Transverse colon (tissue), 4 donors: ENCODE results near the gene LYG2. TPM values are rescaled to one million over a fixed set of nuclear protein-coding genes. Genes with fewer than 3 reads are reported as not detected.

Experiments used
- DNase-seq: peaks from one replicate; pipeline ENCODE4 v3.0.0-alpha.2; 2019
- H3K27ac ChIP-seq, 4 donors: fragments of 200-600 bp; sonication (generic); 2 replicates each; pipeline ENCODE4 v1.5.1; 2016 to 2018; ENCODE audit warnings: inconsistent platforms in 4 of 4
- H3K27me3 ChIP-seq: fragments of 200-600 bp; sonication (generic); 2 replicates; pipeline ENCODE4 v1.5.1; 2017; ENCODE audit warnings: inconsistent platforms
- H3K36me3 ChIP-seq, 4 donors: fragments of 200-600 bp; sonication (generic); 2 replicates each; pipeline ENCODE4 v1.5.1; 2017 to 2019; ENCODE audit warnings: inconsistent platforms in 4 of 4
- H3K4me1 ChIP-seq, 4 donors: fragments of 200-600 bp; sonication (generic); 2 replicates each; pipeline ENCODE4 v1.5.1; 2017 to 2020; ENCODE audit warnings: inconsistent platforms in 4 of 4
- H3K4me3 ChIP-seq, 4 donors: fragments of 200-600 bp; sonication (generic); 1 replicate in 1 of 4; 2 replicates in 3 of 4; pipeline versions ENCODE4 v1.5.1 to v1.6.1; 2017 to 2019; ENCODE audit warnings: inconsistent platforms in 4 of 4
- H3K9me3 ChIP-seq, 2 donors: fragments of 200-600 bp; sonication (generic); 2 replicates each; pipeline ENCODE4 v1.5.1; 2017 to 2019; ENCODE audit warnings: inconsistent platforms in 2 of 2
- EP300 ChIP-seq: sonication (generic); formaldehyde crosslinking; IDR thresholded peaks from one replicate; pipeline ENCODE4 v1.6.1; 2017; ENCODE audit warnings: antibody characterized with exemption, low read depth
- POLR2A ChIP-seq: fragments of 450-650 bp; IDR thresholded peaks from one replicate; pipeline ENCODE4 v1.6.1; 2016; ENCODE audit warnings: antibody characterized with exemption, mild to moderate bottlenecking, moderate library complexity
- POLR2AphosphoS5 ChIP-seq, 3 donors: sonication (generic); formaldehyde crosslinking; IDR thresholded peaks; one replicate each; pipeline ENCODE4 v1.6.1; 2016; ENCODE audit warnings: antibody characterized with exemption in 3 of 3
- WGBS, 2 donors: methylation state at CpG; one replicate each; pipeline ENCODE4 v1.1.5; 2018; ENCODE audit warnings: low coverage in 1 of 2; 5-methylcytosine and 5-hydroxymethylcytosine counted together
- in situ Hi-C, 4 donors: fragments of 200-750 bp; cut with MboI; loops; one replicate each; pipeline versions ENCODE4 v1.15.0 to v1.15.1; 2017; ENCODE audit warnings: low sequenced_read_pairs in 3 of 4, low pct_ligation_motif_present in 1 of 4, low pct_unique_long_range_greater_than_20kb in 1 of 4
- intact Hi-C: fragments of 100-400 bp; cut with DNase I; formaldehyde crosslinking; loops from one replicate; pipeline ENCODE4 v1.15.1; 2023; ENCODE audit warnings: low total_unique reads
- total RNA-seq, 4 donors: library from RNA; depleted of rRNA; stranded (reverse); fragments of >200 nt; gene quantifications; one replicate each; pipeline ENCODE4 v1.1.0, GENCODE V29; 2016
- TF ChIP-seq, protein P1 (sequence below), 5 experiments: fragments of 200-600 bp in 3 of 5; fragments of 450-650 bp in 2 of 5; sonication (generic) in 3 of 5; IDR thresholded peaks; 1 replicate in 2 of 5; 2 replicates in 3 of 5; pipeline ENCODE4 v1.5.1; 2016 to 2017; ENCODE audit warnings: antibody characterized with exemption in 5 of 5, inconsistent platforms in 3 of 5, mild to moderate bottlenecking in 2 of 5, moderate library complexity in 1 of 5

The LYG2 gene
- total RNA-seq, 4 donors from 2014 or later: not detected

DNA sequence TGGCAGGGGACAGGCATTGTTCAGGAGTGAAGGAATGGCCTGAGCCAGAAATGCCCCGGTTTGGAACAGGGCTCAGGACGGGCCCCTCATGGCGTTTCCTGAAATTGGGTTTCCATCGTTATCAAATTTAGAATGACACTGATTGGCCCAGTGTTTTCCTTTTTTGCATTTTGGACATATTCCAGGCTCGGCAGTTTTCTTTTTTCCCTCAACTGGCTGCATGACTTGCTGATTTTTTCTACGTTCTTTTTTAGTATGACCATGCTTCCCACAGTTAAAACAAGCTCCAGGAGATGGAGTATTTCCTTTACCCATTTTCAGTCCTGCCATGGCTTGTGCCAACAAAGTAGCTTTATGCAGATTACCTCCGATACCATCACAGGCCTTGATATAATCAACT lies 20.4 kb upstream of the LYG2 start:
- H3K4me3 ChIP-seq: no peak overlapping the region
- no peak for DNase-seq
- in situ Hi-C loops: no loop called here
- TF ChIP-seq POLR2A: no peak
- TF ChIP-seq EP300: no peak
- TF ChIP-seq POLR2AphosphoS5 (IDR thresholded peaks at IDR 0.05): no peak
- TF ChIP-seq, protein P1, sequence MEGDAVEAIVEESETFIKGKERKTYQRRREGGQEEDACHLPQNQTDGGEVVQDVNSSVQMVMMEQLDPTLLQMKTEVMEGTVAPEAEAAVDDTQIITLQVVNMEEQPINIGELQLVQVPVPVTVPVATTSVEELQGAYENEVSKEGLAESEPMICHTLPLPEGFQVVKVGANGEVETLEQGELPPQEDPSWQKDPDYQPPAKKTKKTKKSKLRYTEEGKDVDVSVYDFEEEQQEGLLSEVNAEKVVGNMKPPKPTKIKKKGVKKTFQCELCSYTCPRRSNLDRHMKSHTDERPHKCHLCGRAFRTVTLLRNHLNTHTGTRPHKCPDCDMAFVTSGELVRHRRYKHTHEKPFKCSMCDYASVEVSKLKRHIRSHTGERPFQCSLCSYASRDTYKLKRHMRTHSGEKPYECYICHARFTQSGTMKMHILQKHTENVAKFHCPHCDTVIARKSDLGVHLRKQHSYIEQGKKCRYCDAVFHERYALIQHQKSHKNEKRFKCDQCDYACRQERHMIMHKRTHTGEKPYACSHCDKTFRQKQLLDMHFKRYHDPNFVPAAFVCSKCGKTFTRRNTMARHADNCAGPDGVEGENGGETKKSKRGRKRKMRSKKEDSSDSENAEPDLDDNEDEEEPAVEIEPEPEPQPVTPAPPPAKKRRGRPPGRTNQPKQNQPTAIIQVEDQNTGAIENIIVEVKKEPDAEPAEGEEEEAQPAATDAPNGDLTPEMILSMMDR (IDR thresholded peaks at IDR 0.05): no peak
- peaks cover 0 to 7% of the 10 kb centered on the region in 2 donors for H3K9me3 ChIP-seq
- WGBS, 2 donors: 59 to 85% methylated on average over 3 to 7 of the region's 7 CpGs
- H3K27ac ChIP-seq: no peak overlapping the region
- intact Hi-C loops: loop anchor here (1.0 kb wide), 1 partner anchor 18 kb away; no protein-coding TSS in a partner anchor
- H3K4me1 ChIP-seq: no peaks in the 10 kb centered on the region
- H3K27me3 ChIP-seq: no peaks in the 10 kb centered on the region
- no peaks in the 10 kb centered on the region for H3K36me3 ChIP-seq

DNA sequence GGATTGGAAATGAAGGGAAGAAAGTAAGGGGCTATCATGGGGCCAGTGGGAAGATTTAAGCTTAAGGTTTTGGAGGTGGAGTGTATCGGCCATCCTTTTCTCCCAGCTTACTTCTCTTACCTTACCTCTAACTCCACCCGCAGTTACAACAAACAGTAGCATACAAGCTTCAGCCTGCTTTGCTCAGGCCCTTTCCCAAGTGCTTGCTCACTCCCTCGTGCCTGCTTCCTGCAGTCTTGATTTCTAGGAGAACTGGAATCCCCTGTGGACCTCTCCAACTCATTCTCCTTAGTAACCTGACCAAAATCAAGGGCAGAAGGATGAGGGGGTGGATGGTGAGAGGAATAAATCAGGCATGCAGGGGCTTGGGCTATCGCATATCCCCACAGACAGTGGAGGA lies 5.8 kb upstream of the LYG2 start:
- in situ Hi-C loops (no loop called here), intact Hi-C loops (no loop called here)
- TF ChIP-seq POLR2A (no peak), POLR2AphosphoS5 (IDR thresholded peaks at IDR 0.05) (no peak), EP300 (no peak)
- TF ChIP-seq, protein P1 (IDR thresholded peaks at IDR 0.05): no peak
- Histone ChIP-seq H3K4me3 (no peak overlapping the region), H3K9me3 (no peaks in the 10 kb centered on the region), H3K27me3 (no peaks in the 10 kb centered on the region), H3K27ac (no peak overlapping the region), H3K4me1 (no peaks in the 10 kb centered on the region), H3K36me3 (no peaks in the 10 kb centered on the region)
- 74 to 87% methylated on average over 3 to 4 of the region's 4 CpGs for WGBS, 2 donors
- no peak for DNase-seq

DNA sequence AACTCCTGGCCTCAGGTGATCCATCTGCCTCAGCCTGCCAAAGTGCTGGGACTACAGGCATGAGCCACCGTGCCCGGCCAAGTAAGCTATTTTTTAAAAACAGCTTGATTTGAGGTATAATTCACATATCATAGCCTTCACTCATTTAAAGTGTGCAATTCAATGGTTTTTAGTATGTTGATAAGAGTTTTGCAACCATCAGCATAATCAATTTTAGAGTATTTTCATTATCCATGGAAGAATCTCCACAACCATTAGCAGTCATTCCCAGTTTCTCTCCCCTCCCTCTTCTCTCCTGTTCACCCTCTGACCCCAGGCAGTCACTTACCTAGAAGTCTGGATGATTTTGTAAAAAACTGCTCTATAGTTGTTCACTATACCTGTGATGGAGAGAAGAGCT lies 4.7 kb upstream of the LYG2 start:
- H3K27ac ChIP-seq: no peak overlapping the region
- H3K4me1 ChIP-seq: no peaks in the 10 kb centered on the region
- 96% methylated on average over 2 of the region's 2 CpGs; no CpG with 5 or more reads in 1 of the 2 donors for WGBS, 2 donors
- DNase-seq: no peak
- intact Hi-C loops: no loop called here
- H3K27me3 ChIP-seq: no peaks in the 10 kb centered on the region
- no peak overlapping the region for H3K4me3 ChIP-seq
- in situ Hi-C loops: no loop called here
- H3K9me3 ChIP-seq: no peaks in the 10 kb centered on the region
- H3K36me3 ChIP-seq: no peaks in the 10 kb centered on the region
- TF ChIP-seq EP300 (no peak), POLR2AphosphoS5 (IDR thresholded peaks at IDR 0.05) (no peak), POLR2A (no peak)
- TF ChIP-seq, protein P1 (IDR thresholded peaks at IDR 0.05): no peak

DNA sequence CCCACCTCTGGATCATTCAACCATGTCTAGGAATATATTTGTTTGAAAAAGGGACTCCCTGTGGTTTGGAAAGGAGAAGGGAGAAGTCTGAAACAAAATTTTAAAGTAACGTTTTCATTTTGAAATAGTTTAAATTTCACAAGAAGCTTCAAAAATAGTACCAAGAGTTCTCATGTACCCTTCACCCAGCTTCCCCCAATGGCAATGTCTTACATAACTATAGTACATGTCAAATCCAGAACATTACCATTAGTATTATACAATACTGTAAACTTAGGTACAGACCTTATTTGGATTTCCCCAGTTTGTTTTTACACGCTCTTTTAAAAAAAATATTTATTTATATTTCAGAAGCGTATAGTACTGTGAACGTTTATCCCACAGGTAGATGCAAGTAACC lies 4.0 kb upstream of the LYG2 start:
- WGBS, 2 donors: 82 to 96% methylated on average over 4 of the region's 4 CpGs
- H3K4me1 ChIP-seq: no peaks in the 10 kb centered on the region
- TF ChIP-seq POLR2A (no peak), POLR2AphosphoS5 (IDR thresholded peaks at IDR 0.05) (no peak), EP300 (no peak)
- TF ChIP-seq, protein P1 (IDR thresholded peaks at IDR 0.05): no peak
- no peaks in the 10 kb centered on the region for H3K36me3 ChIP-seq
- H3K9me3 ChIP-seq: no peaks in the 10 kb centered on the region
- no peak for DNase-seq
- H3K4me3 ChIP-seq: no peak overlapping the region
- H3K27ac ChIP-seq: no peak overlapping the region
- intact Hi-C loops: no loop called here
- in situ Hi-C loops: no loop called here
- no peaks in the 10 kb centered on the region for H3K27me3 ChIP-seq
